B cell (primary cell): ENCODE measurements around the gene FADD.

Experiments used
- EZH2 ChIP-seq: IDR thresholded peaks from 2 replicates; pipeline ENCODE4 v1.6.1; 2012; ENCODE audit warnings: borderline replicate concordance, low read depth, mild to moderate bottlenecking, moderate library complexity, low read length; ENCODE audit not compliant: insufficient read depth, poor library complexity, severe bottlenecking
- TF ChIP-seq, protein P1 (sequence below): fragments of 200-600 bp; IDR thresholded peaks from one replicate; pipeline ENCODE4 v1.8.0; 2022; ENCODE audit warnings: antibody characterized with exemption, mild to moderate bottlenecking

- TF ChIP-seq, protein P1, sequence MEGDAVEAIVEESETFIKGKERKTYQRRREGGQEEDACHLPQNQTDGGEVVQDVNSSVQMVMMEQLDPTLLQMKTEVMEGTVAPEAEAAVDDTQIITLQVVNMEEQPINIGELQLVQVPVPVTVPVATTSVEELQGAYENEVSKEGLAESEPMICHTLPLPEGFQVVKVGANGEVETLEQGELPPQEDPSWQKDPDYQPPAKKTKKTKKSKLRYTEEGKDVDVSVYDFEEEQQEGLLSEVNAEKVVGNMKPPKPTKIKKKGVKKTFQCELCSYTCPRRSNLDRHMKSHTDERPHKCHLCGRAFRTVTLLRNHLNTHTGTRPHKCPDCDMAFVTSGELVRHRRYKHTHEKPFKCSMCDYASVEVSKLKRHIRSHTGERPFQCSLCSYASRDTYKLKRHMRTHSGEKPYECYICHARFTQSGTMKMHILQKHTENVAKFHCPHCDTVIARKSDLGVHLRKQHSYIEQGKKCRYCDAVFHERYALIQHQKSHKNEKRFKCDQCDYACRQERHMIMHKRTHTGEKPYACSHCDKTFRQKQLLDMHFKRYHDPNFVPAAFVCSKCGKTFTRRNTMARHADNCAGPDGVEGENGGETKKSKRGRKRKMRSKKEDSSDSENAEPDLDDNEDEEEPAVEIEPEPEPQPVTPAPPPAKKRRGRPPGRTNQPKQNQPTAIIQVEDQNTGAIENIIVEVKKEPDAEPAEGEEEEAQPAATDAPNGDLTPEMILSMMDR = no peak
- TF ChIP-seq EZH2 = no peak
These were observed 41.6 kb downstream of the FADD start for GRCh38 chr11:70244698-70245097.
